T-helper 1 cell treated with Interleukin-12 subunit alpha and Interleukin-12 subunit beta and Interleukin-4 antibody, amounts not matched to agents 30 μg/mL and 1 μg/mL, for 36 hours (primary cell): ENCODE measurements around the gene THSD1.
"Not testable (repeated sequence)": the region's sequence is repeated elsewhere in the genome, so short reads cannot be mapped to it uniquely, and the experiment has no call there.

Source experiments
- H3K27ac Mint-ChIP-seq: one replicate; pipeline ENCODE4 v1.8.0; 2021; ENCODE audit warnings: mild to moderate bottlenecking, mixed read lengths
- H3K27me3 Mint-ChIP-seq: one replicate; pipeline ENCODE4 v1.8.0; 2021; ENCODE audit warnings: low read depth, mixed read lengths
- H3K36me3 Mint-ChIP-seq: one replicate; pipeline ENCODE4 v1.8.0; 2021; ENCODE audit warnings: low read depth, mixed read lengths
- H3K4me1 Mint-ChIP-seq: one replicate; pipeline ENCODE4 v1.8.0; 2021; ENCODE audit warnings: low read depth, mixed read lengths
- H3K4me3 Mint-ChIP-seq: one replicate; pipeline ENCODE4 v1.8.0; 2021; ENCODE audit warnings: mild to moderate bottlenecking, moderate library complexity, mixed read lengths
- H3K9me3 Mint-ChIP-seq: one replicate; pipeline ENCODE4 v1.8.0; 2021; ENCODE audit warnings: mixed read lengths

The THSD1 gene

GRCh38 chr13:52353193-52353592 lies 52.8 kb downstream of the THSD1 start:
- H3K4me1 Mint-ChIP-seq: no peaks in the 10 kb centered on the region
- no peak overlapping the region for H3K4me3 Mint-ChIP-seq
- no peaks in the 10 kb centered on the region for H3K36me3 Mint-ChIP-seq
- H3K9me3 Mint-ChIP-seq: no peaks in the 10 kb centered on the region
- H3K27ac Mint-ChIP-seq: no peak overlapping the region
- H3K27me3 Mint-ChIP-seq: peaks cover 6% of the 10 kb centered on the region

DNA sequence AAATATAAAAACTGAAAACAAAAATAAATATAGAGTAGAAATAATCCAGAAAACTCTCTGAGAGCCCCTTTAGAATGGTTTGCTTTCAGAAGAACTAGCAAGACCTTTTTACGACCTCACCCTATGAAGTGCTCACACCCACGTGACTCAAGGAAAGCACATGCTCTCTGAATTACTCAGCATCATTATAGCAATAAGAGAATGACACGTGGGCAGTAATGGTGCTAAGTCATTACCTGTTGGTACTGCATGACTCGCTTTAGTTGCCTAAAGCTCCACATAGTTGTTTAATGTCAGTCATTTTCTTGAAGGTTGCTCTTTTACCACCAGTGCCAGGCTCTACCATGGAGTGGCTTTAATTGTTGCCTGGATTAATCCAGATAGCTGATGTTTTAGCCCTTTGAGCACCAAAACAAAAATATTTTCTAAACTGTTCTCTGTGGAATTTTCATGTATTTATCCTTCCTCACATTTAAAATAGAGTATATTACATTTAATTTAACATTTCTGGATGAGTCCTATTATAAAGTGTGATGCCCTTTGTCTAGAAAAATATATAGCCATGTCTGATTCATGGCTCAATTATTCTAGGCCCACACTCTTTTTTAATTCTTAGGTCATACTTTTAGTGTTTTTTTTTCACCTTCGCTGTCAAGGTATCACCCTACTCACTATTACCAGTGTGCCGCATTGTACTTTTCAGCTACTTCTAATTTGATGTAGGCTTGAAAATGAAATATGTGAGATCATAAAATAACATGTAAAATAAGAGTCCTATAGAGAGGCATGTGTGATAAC lies 56.8 kb downstream of the THSD1 start:
- H3K36me3 Mint-ChIP-seq: no peaks in the 10 kb centered on the region
- no peaks in the 10 kb centered on the region for H3K9me3 Mint-ChIP-seq
- no peak overlapping the region for H3K4me3 Mint-ChIP-seq
- H3K27me3 Mint-ChIP-seq: no peaks in the 10 kb centered on the region
- H3K27ac Mint-ChIP-seq: no peak overlapping the region
- no peaks in the 10 kb centered on the region for H3K4me1 Mint-ChIP-seq

GRCh38 chr13:52348071-52348470 lies 57.9 kb downstream of the THSD1 start:
- no peak overlapping the region for H3K4me3 Mint-ChIP-seq
- no peaks in the 10 kb centered on the region for H3K36me3 Mint-ChIP-seq
- no peaks in the 10 kb centered on the region for H3K27me3 Mint-ChIP-seq
- no peaks in the 10 kb centered on the region for H3K4me1 Mint-ChIP-seq
- no peaks in the 10 kb centered on the region for H3K9me3 Mint-ChIP-seq
- H3K27ac Mint-ChIP-seq: no peak overlapping the region

GRCh38 chr13:52345631-52346251 lies 60.2 kb downstream of the THSD1 start:
- H3K4me1 Mint-ChIP-seq: no peaks in the 10 kb centered on the region
- peaks cover 6% of the 10 kb centered on the region for H3K27me3 Mint-ChIP-seq
- H3K27ac Mint-ChIP-seq: no peak overlapping the region
- H3K9me3 Mint-ChIP-seq: no peaks in the 10 kb centered on the region
- no peaks in the 10 kb centered on the region for H3K36me3 Mint-ChIP-seq
- H3K4me3 Mint-ChIP-seq: no peak overlapping the region

GRCh38 chr13:52345048-52345447 lies 60.9 kb downstream of the THSD1 start:
- no peaks in the 10 kb centered on the region for H3K36me3 Mint-ChIP-seq
- H3K4me1 Mint-ChIP-seq: no peaks in the 10 kb centered on the region
- no peaks in the 10 kb centered on the region for H3K9me3 Mint-ChIP-seq
- peaks cover 6% of the 10 kb centered on the region for H3K27me3 Mint-ChIP-seq
- no peak overlapping the region for H3K27ac Mint-ChIP-seq
- H3K4me3 Mint-ChIP-seq: no peak overlapping the region

DNA sequence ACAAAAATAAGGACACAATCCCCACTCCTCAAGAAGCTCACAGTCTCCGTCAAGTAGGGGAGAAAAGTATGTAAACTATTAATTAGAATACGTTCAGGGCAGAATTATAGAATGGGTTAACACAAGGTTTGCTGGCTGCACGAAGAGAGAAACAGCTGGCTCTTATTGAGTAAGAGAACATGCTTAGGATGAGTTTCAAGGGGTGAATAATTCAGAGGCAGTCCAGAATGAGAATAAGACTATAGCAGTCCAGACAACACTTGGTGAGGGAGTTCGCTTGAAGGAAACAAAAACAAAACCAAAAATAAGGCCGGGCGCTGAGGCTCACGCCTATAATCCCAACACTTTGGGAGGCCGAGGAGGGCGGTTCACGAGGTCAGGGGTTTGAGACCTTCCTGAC lies 61.9 kb downstream of the THSD1 start:
- Mint-ChIP-seq H3K4me1 (no peaks in the 10 kb centered on the region), H3K27ac (no peak overlapping the region), H3K9me3 (no peaks in the 10 kb centered on the region), H3K4me3 (no peak overlapping the region), H3K36me3 (no peaks in the 10 kb centered on the region), H3K27me3 (peaks cover 7% of the 10 kb centered on the region)

- not testable (repeated sequence) for H3K27me3 Mint-ChIP-seq, H3K4me1 Mint-ChIP-seq, H3K27ac Mint-ChIP-seq, H3K9me3 Mint-ChIP-seq, H3K36me3 Mint-ChIP-seq, H3K4me3 Mint-ChIP-seq
Observed at GRCh38 chr13:52342203-52342602, 63.8 kb downstream of the THSD1 start.

GRCh38 chr13:52337828-52338455 lies 68.0 kb downstream of the THSD1 start:
- H3K27me3 Mint-ChIP-seq, H3K4me1 Mint-ChIP-seq, H3K4me3 Mint-ChIP-seq, H3K36me3 Mint-ChIP-seq, H3K9me3 Mint-ChIP-seq, H3K27ac Mint-ChIP-seq: not testable (repeated sequence)

DNA sequence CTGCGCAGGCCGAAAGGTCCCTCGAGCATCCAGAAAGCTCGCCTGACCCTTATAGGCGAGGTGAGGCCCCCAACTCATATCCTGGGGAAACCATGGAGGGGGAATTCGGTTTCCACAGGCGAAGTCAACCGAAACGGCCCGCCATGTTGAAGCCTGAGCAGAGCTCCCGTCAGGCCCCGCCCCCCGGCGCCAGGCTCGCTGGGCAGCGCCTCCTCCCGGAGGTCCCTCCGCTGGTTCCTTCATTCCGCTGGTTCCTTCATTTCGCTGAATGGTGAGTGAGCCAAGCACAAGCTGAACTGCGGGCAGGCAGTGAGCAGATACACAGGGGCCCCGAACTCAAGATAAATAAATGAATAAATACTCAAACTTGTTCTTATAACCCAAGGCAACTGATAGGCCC lies 71.9 kb downstream of the THSD1 start:
- not testable (repeated sequence) for H3K36me3 Mint-ChIP-seq, H3K4me3 Mint-ChIP-seq, H3K27me3 Mint-ChIP-seq, H3K9me3 Mint-ChIP-seq, H3K4me1 Mint-ChIP-seq, H3K27ac Mint-ChIP-seq

- not testable (repeated sequence) for H3K27me3 Mint-ChIP-seq, H3K9me3 Mint-ChIP-seq, H3K36me3 Mint-ChIP-seq
Observed at GRCh38 chr13:52331844-52332243, 74.1 kb downstream of the THSD1 start.

More at GRCh38 chr13:52331844-52332243, 74.1 kb downstream of the THSD1 start:
- H3K4me1 Mint-ChIP-seq, H3K27ac Mint-ChIP-seq, H3K4me3 Mint-ChIP-seq: not testable (repeated sequence)
